KMS-11 (cell line): ENCODE results near the gene PLEKHA1.

ENCODE experiments used
- H2AFZ ChIP-seq: fragments of 200-600 bp; sonication (generic); 2 replicates; pipeline ENCODE4 v1.6.1; 2016; ENCODE audit warnings: antibody characterized with exemption, mixed run types, low read depth
- H3K27ac ChIP-seq: fragments of 200-600 bp; sonication (generic); 2 replicates; pipeline ENCODE4 v1.6.1; 2016; ENCODE audit warnings: mild to moderate bottlenecking, mixed run types
- H3K27me3 ChIP-seq: fragments of 200-600 bp; sonication (generic); 2 replicates; pipeline ENCODE4 v1.6.1; 2017; ENCODE audit warnings: mild to moderate bottlenecking, low read depth, mixed run types, moderate library complexity; ENCODE audit not compliant: insufficient read depth
- H3K36me3 ChIP-seq: fragments of 200-600 bp; sonication (generic); 2 replicates; pipeline ENCODE4 v1.6.1; 2017; ENCODE audit warnings: mild to moderate bottlenecking, mixed run types; ENCODE audit not compliant: insufficient read depth
- H3K4me1 ChIP-seq: fragments of 200-600 bp; sonication (generic); 2 replicates; pipeline ENCODE4 v1.6.1; 2016; ENCODE audit warnings: mild to moderate bottlenecking, low read depth, mixed run types; ENCODE audit not compliant: poor library complexity, severe bottlenecking
- H3K4me2 ChIP-seq: fragments of 200-600 bp; sonication (generic); 2 replicates; pipeline ENCODE4 v1.7.0; 2016; ENCODE audit warnings: mild to moderate bottlenecking, mixed run types
- H3K4me3 ChIP-seq: fragments of 200-600 bp; sonication (generic); IDR thresholded peaks from 2 replicates; pipeline ENCODE4 v1.6.1; 2017; ENCODE audit warnings: low read depth, low read length, mixed read lengths; ENCODE audit not compliant: insufficient read depth
- H3K79me2 ChIP-seq: fragments of 200-600 bp; sonication (generic); 2 replicates; pipeline ENCODE4 v1.6.1; 2016; ENCODE audit warnings: low read depth, mixed run types; ENCODE audit not compliant: insufficient read depth
- H3K9ac ChIP-seq: fragments of 200-600 bp; sonication (generic); 2 replicates; pipeline ENCODE4 v1.6.1; 2016; ENCODE audit warnings: mild to moderate bottlenecking, mixed run types
- H4K20me1 ChIP-seq: fragments of 200-600 bp; sonication (generic); 2 replicates; pipeline ENCODE4 v1.6.1; 2016; ENCODE audit warnings: mild to moderate bottlenecking, mixed run types; ENCODE audit not compliant: insufficient read depth
- CTCF ChIP-seq: fragments of 200-600 bp; sonication (generic); conservative IDR thresholded peaks from 2 replicates; pipeline ENCODE4 v1.6.1; 2017; ENCODE audit warnings: low read depth, mild to moderate bottlenecking, antibody characterized with exemption, low read length, moderate library complexity, mixed read lengths

Gene PLEKHA1

GRCh38 chr10:122471531-122472177 lies 97.1 kb downstream of the PLEKHA1 start:
- no peaks in the 10 kb centered on the region for H3K79me2 ChIP-seq
- no peak overlapping the region for H3K9ac ChIP-seq
- no peak overlapping the region for H3K27ac ChIP-seq
- H3K4me1 ChIP-seq: no peaks in the 10 kb centered on the region
- no peaks in the 10 kb centered on the region for H3K27me3 ChIP-seq
- no peaks in the 10 kb centered on the region for H4K20me1 ChIP-seq
- no peak overlapping the region for H3K4me2 ChIP-seq
- H3K36me3 ChIP-seq: no peaks in the 10 kb centered on the region
- no peak overlapping the region for H2AFZ ChIP-seq
- no peak overlapping the region for H3K4me3 ChIP-seq
- no peak for TF ChIP-seq CTCF

- Histone ChIP-seq H4K20me1 (no peaks in the 10 kb centered on the region), H3K4me1 (no peaks in the 10 kb centered on the region), H3K4me2 (no peak overlapping the region)
Measured at GRCh38 chr10:122473116-122473515, 98.6 kb downstream of the PLEKHA1 start.

GRCh38 chr10:122474131-122474818 lies 99.8 kb downstream of the PLEKHA1 start:
- Histone ChIP-seq H4K20me1 (no peaks in the 10 kb centered on the region), H3K27ac (no peak overlapping the region), H3K36me3 (no peaks in the 10 kb centered on the region), H3K4me3 (no peak overlapping the region), H3K79me2 (no peaks in the 10 kb centered on the region), H3K27me3 (no peaks in the 10 kb centered on the region), H2AFZ (no peak overlapping the region), H3K4me1 (no peaks in the 10 kb centered on the region), H3K9ac (no peak overlapping the region), H3K4me2 (no peak overlapping the region)
- TF ChIP-seq CTCF: no peak

More at GRCh38 chr10:122473116-122473515, 98.6 kb downstream of the PLEKHA1 start:
- TF ChIP-seq CTCF: no peak
- Histone ChIP-seq H3K27ac (no peak overlapping the region), H3K27me3 (no peaks in the 10 kb centered on the region), H3K36me3 (no peaks in the 10 kb centered on the region), H3K4me3 (no peak overlapping the region), H3K79me2 (no peaks in the 10 kb centered on the region), H2AFZ (no peak overlapping the region), H3K9ac (no peak overlapping the region)

GRCh38 chr10:122475100-122475499 lies 100.6 kb downstream of the PLEKHA1 start:
- Histone ChIP-seq H3K36me3 (no peaks in the 10 kb centered on the region), H4K20me1 (no peaks in the 10 kb centered on the region), H3K9ac (no peak overlapping the region), H3K27me3 (no peaks in the 10 kb centered on the region), H3K27ac (no peak overlapping the region), H3K4me2 (no peak overlapping the region), H3K4me1 (no peaks in the 10 kb centered on the region), H3K79me2 (no peaks in the 10 kb centered on the region), H3K4me3 (no peak overlapping the region), H2AFZ (no peak overlapping the region)
- no peak for TF ChIP-seq CTCF
